IPS DF 4.7 (cell line): Measurements from ENCODE around the gene TIMM23.
"Not testable (repeated sequence)": the region's sequence is repeated elsewhere in the genome, so short reads cannot be mapped to it uniquely, and the experiment has no call there.

Experiments used
- DNase-seq: peaks from one replicate; pipeline ENCODE4 v3.0.0-alpha.2; 2013; ENCODE audit warnings: low spot score; ENCODE audit errors: extremely low read depth

Gene TIMM23

DNA sequence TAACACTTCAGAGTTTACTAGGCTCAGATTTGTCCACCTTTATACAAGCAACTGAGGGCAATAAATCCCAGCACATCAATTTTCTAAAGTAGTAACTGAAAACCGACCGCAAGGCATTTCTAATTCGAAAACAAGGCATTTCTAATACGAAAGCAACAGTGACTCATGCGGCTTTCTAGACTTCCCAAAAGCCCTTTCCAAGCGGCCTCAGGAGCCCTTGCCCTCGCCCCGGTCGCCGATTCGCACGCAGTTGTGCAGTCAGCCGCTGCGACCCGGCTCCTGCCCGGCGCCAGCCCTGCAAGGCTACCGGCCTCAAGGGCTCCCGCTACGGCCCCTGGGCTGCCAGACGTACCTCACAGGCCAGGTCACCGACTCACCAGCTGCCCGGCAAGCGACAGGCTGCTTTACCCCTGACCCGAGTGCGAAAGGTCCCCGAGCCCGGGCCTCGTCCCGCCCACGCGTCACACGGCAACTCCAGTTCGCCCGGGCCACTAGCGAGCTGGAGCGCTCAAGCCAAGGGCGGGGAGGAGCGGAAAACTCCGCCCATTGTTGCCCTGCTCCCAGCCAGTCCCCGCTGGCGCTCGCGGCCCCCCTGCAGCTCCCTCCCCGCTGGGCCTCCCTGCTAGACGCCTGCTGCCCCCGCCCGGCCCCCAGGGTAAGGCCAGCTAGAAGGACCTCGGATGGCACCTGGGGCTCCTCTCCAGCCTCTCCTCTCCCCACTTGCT is 50.9 kb downstream of the TIMM23 start:
- peak; percentile 30 for DNase-seq

DNA sequence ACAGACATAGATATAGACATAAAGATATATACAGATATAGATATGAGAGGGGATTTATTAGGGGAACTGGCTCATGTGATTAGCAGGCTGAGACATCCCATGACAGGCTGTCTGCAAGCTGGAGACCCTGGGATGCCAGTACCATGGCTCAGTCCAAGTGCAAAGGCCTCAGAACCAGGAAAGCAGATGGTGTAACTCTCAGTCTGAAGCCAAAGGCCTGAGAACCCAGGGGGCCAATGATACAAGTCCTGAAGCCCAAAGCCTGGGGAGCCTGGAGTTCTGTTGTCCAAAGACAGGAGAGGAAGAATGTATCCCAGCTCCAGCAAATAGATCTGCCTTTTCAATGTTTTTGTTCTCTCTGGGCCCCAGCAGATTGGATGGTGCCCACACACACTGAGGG is 52.7 kb downstream of the TIMM23 start:
- no peak for DNase-seq

DNA sequence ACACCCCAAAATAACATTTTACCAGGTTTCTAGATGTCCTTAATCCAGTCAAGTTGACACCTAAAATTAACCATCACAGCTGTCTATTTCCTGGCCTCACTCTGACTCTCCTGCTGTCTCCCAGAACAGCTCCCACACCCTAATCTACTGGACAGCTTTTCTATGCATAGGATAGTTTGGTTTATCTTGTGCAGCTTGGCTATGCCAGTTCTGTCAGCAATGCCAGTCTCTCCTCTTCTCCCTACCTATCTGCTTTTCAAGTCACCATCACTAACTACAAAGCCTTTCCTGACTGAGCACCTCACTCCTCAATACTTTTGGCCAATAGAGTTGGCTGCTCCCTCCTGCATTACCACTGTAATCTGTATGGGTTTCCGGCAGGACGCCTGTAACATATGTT is 53.1 kb downstream of the TIMM23 start:
- no peak for DNase-seq

DNA sequence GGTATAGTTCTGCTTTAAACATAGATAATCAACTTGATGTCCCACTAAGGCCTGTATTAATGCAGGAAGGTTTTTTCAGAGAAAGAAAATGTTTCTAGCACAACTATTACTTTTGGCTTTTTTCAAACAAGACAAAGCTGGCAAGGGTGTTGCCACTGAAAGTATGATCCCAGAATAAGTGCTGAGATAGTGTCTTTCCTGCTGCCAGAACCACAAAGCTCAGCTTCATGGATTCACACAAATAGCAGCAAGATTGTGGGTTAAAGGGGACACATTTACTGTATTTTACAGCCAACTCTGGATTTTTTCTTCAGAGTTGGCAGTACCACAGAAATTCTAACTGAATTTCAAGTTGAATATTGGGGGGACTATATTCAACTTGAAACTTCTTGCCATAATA is 53.8 kb downstream of the TIMM23 start:
- no peak for DNase-seq

DNA sequence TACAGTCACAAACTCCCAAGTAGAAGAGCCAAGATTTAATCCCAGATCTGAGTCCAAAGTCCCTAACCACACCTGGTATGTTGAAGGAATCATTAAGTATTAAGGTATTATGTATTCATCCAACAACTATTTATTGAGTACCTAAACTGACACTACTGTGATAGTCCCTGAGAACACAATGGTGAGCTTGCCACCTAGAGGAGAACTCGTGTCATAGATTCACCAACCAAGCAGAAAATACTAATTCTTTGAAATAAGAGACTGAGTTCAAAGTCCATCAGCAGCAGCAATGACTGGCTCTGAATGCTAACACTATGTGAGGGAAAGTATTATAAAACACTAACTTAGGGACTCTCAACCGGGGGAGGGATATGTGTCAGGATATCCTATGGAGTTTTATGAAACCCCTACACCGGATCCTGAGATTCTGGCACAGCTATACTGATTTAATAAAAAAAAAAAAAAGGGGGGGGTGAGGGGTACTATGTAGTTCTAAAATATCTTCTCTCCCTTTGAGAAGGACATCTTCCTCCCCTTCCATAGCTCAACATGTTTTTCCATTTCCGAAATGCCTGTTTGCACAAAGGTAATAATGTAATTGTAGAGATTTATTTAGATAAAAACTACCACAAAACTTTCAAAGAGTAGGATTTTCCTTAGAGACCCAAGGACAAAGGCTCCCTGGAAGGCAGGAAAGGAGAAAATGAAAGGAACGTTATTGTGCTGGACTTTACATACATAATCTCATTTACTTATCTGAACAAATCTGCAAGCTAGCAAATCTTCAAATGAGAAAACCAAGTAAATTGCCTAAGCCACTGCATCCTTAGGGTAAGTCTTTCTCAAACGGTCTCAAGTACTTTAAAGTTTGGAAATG is 56.5 kb downstream of the TIMM23 start:
- DNase-seq, result no peak

DNA sequence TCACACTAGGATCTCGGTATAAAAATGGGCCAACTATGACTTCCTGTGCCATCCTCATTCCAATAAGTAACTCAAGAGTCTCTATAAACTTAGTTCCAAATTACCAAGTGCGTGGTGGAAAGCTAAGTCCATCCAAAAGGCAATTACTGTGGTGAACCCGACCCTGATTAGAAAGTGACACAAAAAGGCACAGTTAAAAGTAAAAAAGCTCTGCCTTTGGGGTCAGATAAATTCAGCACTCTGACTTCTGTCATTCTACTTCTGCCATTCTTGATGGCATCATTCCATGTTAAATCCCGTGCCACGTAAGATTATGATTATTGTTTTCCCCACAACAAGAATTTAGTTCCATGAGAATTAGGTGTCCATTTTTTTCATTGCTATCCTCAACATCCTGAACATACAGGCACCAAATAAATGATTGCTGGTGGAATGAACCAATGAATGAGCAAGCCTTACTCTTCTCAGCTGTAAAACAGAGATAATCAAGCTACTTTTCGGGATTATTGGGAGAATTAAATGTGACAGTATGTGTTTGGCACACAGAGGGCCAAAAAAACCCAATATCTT is 57.3 kb downstream of the TIMM23 start:
- DNase-seq, result no peak

DNA sequence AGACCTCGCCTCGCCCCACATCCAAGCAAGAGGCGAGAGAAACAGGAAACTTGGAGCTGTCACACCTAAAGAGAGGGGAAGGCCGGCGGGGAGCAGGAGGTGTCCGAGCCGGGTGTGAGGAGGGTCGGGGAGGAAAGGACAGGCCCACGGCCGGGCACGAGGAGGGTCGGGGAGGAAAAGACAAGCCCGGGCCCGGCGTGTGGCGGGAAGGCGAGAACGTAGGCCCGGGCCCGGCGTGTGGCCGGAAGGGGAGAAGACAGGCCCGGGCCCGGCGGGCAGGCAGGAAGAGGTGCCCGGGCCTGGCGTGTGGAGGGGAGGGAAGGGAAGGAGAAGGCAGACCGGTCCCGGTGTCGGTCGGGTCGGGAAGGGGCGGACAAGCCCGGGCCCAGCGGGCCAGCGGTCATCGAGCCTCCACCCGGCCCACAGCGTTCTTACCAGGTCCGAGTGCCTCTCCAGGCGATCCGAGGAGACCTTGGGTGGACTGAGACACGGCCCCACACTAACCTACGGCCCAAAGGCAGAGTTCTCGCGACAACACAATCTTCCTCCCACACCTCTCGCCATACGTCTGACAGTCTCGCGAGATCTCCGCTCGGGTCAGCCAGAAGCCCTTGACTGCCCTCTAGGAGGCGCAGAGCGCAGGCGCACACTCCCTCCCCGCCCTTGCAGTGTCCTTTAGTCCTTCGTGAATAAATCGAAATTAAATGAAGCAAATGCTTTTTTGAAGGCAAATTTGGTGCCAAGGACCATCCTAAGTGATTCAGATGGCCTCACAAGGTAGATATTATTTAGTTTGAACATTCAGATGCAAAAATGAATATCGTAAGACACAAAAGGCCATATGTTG is 58.0 kb downstream of the TIMM23 start, which contains the start of gene NCOA4:
NCOA4 (minus strand) TSS at position 533 of the 847 bp plus-strand sequence. CDS start 13,943 bp downstream, outside the sequence.
- DNase-seq, result peak; percentile 93

DNA sequence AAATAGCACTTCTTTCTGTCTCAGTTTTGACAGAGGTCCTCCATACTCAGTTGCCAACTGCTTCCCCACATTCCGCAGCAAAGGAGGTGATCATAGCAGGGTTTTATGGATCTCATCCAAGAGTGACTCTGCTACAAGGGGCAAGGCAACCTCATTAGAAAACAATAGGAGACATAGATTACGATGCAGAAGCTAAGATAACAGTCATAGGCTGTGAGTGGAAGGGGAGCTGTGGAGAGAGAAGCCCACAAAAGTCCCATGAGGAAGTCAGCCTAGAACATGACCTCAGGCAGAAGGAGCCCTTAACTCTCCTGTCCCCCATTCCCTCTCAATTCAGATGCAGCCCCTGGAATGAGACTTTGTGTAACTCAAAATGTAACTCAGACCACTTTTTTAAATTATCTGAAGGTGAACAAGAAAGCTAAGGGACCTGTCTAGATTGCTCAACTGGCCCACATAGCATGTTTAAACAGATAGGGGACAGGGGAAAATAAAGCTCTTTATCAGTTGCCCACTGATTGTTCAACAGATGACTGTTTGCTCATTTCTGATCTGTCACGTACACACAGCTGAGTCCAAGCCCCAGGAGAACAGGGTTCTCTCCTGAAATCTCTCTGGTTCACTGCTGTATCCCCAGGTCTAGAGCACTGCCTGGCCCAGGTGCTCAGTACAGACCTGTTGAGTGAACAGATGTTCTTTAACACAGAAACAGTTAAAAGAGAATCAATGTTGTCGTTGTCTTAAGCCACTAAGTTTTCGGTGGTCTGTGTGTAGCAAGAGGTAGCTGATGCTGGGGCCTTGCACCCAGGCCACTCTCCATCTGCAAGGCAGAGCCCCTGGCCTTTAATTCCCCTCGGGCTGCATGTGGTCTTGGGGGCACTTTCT is 59.6 kb downstream of the TIMM23 start:
- no peak for DNase-seq

DNA sequence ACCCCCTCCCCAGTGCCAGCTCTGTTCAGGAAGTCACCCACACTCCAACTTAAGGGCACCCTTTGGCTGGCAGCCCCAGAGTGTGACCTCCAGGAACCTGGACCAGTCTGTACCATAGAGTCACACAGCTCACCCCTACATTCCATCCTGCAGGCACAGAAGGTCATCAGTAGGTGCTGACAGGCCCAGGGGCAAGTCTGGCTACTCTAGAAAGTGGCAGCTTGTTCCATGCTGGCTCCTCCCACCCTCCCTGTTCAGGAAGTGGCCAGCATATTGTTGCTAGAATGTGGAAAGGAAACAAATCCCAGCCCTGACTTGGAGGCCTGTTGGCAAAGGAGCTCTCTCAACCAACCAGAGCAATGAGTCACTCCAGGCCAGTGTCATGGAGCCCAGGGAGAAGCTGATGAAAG is 61.3 kb downstream of the TIMM23 start:
- no peak for DNase-seq

DNA sequence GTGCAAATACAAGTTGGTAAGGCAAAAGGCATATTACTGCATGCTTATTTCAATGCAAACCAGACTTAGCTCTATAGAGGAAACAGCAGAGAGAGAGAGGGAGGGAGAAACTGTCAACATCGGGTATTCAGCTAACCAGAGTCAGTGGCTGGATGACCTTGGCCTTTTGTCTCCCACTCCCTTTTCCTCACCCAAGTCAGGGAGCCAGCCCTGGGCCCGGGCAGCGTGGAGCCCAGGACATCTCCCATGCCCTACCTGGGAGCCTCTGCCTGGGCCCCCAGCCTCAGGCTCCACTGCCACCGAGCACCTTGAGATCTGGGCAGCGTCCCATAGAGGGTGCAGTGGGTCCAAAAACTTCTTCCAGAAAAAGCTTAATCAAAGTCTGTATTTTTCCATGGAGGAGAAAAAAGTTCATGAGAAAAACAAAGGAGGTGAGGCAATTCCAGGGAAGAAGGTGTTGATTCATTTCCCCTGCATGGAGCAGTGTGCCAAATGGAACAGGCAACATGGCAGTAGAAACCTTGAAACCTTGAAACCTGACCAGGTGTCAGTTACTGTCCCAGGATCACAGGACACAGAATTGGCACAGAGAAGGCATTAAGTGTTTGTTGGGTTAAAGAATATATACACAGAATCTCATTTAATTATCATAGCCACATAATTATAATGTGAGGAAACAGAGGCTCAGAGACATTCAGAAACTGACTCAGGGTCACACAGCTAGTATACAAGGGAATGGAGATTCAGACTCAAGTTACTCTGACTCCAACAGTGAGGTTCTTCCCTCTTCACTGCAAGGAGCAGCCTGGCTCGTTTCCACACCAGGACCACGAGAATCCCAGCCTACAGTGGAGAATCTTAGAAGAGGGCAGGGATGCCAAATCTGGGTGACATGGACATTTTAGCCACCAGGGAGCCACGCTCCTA is 63.9 kb downstream of the TIMM23 start:
- no peak for DNase-seq

DNA sequence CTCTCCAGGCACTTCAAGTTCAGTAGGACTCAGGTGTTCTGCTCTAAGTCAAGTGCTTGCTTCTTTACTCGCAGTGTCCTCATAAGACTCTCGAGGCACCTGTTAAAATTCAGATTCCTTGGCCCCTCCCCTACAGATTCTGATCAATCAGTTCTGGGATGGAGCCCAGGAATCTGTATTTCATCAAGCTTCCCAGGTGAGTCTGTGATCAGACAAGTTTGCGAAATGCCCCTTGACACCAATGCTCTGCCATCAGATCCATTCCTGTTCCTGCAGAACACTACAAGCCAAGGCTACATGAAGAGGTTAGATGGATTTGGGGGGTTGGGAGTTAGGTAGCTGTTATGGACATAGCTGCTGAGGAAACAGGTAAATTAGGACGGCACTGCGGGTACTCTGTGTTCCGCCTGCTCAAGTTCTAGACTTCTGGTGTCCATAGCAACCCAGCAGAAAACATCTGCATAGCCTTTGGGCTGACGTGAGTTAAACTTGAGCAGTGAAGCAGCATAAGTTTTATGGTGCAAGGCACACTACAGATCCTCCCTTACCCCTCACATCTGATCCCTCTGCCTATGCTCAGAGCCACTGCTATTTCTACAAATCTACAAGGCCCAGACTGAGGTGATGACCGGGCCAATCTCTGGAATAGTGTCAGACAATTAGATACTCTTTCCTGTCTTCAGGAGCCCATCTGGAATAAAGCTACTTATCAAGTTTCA is 65.0 kb downstream of the TIMM23 start:
- DNase-seq, result no peak

DNA sequence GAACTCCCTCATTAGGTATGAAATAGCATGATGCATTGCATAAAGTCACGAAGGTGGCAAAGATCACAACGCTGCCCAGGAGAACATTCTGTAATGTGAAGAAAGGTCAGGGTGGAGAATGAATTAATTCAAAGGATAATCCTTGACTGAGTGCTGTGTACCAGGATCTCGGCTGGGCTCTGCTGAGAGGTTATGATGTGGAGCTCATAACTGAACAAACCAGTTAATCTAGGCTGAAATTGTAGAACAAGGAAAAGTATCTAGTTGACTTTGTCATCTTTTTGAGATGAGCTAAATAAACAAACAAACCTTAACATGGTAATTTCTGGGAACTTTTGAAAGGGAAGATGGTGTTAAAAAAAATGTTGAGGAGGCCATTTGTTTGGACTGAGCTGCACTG is 67.7 kb downstream of the TIMM23 start:
- no peak for DNase-seq

DNA sequence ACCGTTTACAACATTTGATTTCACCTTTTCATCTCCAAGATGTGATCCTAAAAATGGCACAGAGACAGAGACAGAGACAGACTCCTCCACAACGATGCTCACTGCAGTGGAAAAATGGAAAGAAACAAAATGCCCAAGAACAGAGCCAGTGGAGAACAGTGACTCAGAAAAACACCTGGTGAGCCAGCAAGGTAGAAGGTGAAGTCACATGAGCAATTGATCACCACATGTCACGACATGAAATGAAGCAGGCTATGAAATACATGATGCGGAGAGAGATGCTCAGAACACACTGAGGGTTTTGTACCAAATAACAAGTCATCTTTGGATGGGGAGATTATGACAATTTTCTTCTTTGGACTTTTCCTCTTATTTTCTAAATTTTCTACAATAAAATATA is 70.2 kb downstream of the TIMM23 start:
- DNase-seq, result no peak

DNA sequence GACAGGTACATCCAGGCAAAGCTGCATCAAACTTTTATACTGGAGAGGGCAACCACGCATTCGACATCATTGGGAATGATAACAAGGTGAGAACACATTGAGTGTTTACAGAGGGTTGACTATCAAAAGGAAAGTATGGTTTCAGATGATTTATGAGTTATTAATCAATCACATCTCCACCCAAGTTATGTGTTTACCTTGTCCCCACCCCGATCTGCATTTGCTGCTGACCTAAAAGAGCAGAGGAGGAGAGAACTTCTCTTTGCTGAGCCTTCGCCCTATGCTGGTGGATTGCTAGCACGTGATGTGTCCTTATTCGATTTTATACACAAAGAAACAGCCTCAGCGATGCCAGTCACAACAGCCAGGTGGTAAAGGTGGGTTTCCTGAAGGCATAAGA is 74.0 kb downstream of the TIMM23 start, which contains the start of gene MSMB:
MSMB (minus strand) TSS at position 9 of the 400 bp plus-strand sequence. CDS start 32 bp downstream, outside the sequence.
- DNase-seq, result no peak

DNA sequence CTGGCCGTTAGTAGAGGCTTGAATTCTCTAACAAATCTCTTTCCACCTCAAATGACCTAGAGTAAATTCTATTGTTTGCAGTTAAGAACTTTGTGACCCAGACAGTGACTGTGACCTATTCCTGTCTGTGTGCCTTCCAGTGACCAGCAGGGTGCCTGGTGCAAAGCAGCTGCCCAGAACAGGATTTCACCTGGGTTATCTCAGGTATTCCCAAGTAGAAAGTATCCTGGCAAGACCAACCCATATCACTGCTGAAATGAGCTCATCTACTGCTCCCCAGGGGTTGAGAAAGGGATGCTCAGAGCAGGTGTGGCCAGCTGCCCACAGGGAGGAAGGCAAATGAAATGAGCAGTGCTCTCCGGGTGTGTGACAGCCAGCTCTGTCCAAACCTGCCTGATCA is 75.9 kb downstream of the TIMM23 start:
- no peak for DNase-seq

DNA sequence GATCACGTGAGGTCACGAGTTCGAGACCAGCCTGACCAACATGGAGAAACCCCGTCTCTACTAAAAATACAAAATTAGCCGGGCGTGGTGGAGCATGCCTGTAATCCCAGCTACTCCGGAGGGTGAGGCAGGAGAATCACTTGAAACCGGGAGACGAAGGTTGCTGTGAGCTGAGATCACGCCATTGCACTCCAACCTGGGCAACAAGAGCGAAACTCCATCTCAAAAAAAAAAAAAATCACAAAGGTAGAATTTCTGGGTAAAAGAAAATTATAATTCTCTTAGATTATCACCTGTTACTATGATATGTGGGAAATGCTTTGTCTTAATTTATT is 77.2 kb downstream of the TIMM23 start:
- not testable (repeated sequence) for DNase-seq

DNA sequence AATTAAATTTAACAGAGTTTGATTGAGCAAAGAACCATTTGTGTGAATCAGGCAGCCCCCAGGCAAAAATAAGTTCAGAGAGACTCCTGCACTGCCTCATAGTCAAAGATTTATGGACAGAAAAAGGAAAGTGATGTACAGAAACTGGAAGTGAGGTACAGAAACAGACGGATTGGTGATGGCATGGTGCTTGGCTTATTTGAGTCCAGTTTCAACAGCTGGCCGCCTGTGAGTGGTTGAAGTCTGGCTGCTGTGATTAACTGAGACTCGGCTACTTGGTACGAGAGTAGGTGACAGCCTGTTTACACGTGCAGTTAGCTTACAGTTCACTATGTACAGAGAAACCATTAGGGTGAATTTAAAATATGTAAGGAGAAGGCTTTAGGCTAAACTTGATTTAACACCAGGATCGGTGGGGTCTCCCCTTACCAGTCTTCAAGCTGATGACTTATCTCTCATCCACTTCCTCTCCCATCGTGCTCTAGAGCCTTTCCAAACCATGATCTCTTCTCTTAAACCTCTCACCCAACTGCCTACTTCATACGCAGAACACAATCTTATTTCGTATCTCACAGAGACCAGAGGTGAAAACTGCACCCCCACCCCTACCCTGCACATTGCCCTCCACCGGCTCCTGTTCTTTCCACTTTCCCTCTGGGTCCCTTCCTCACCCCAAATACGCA is 78.8 kb downstream of the TIMM23 start:
- DNase-seq, result no peak
